Urinary bladder (tissue), 4 donors: Measurements from ENCODE around the gene LAMB2. TPM values are rescaled to one million over a fixed set of nuclear protein-coding genes. Genes with fewer than 3 reads are reported as not detected.

Experiments
- DNase-seq: peaks from one replicate; pipeline ENCODE4 v3.0.0-alpha.2; 2015; ENCODE audit errors: extremely low spot score
- H3K27ac ChIP-seq: one replicate; pipeline ENCODE4 v1.5.1; 2013; ENCODE audit warnings: low read depth, mild to moderate bottlenecking, moderate library complexity
- H3K36me3 ChIP-seq: one replicate; pipeline ENCODE4 v1.6.1; 2013; ENCODE audit warnings: mild to moderate bottlenecking, moderate library complexity; ENCODE audit not compliant: insufficient read depth
- H3K4me1 ChIP-seq: one replicate; pipeline ENCODE4 v1.6.1; 2013; ENCODE audit warnings: mild to moderate bottlenecking, moderate library complexity; ENCODE audit not compliant: insufficient read depth
- H3K4me3 ChIP-seq: one replicate; pipeline ENCODE4 v1.5.1; 2013; ENCODE audit warnings: low read depth, low read length
- WGBS: extraction: QIAGEN DNeasy Blood & Tissue Kit; methylation state at CpG from one replicate; pipeline ENCODE4 v1.1.7; 2013; 5-methylcytosine and 5-hydroxymethylcytosine counted together
- polyA plus RNA-seq: library from polyadenylated mRNA; stranded (reverse); fragments of 200-250 nt; gene quantifications from one replicate; pipeline ENCODE4 v1.2.3, GENCODE V29; 2013
- total RNA-seq: library from RNA; depleted of rRNA; stranded (reverse); fragments of >200 nt; gene quantifications from one replicate; pipeline ENCODE4 v1.2.3, GENCODE V29; 2014
- donor health status: healthy with polysubstance abuse.
- donor health status: healthy.

LAMB2 gene
- total RNA-seq: 429 TPM
- 366 TPM for polyA plus RNA-seq

GRCh38 chr3:49132437-49133225, at the start of gene LAMB2:
Gene LAMB2 (minus strand): TSS chr3:49133050. CDS start chr3:49132867, 183 bp downstream.
- peak; percentile 45 for DNase-seq
- H3K27ac ChIP-seq: peak within 1 kb of the TSS; percentile 86
- H3K4me3 ChIP-seq: peak within 1 kb of the TSS; percentile 52
- H3K36me3 ChIP-seq: no peaks in the 10 kb centered on the region
- no peaks in the 10 kb centered on the region for H3K4me1 ChIP-seq
- WGBS: 5% methylated on average over 28 of the region's 28 CpGs

DNA sequence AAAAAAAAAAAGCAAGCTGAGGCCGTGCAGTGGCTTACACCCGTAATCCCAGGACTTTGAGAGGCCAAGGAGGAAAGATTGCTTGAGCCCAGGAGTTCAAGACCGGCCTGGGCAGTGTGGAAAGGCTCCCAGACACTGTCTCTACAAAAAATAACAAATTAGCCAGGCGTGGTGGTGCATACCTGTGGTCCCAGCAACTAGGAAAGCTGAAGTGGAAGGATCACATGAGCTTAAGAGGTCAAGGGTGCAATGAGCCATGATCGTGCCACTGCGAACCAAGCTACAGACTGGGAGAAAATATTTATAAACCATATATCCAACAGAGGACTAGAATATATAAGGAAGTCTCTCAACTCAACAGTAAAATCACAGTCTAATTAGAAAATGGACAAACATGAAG, 48.5 kb upstream of the LAMB2 start:
- no peaks in the 10 kb centered on the region for H3K4me1 ChIP-seq
- H3K36me3 ChIP-seq: no peaks in the 10 kb centered on the region
- 63% methylated on average over 6 of the region's 6 CpGs for WGBS
- H3K27ac ChIP-seq: no peak overlapping the region
- DNase-seq: no peak
- no peak overlapping the region for H3K4me3 ChIP-seq

- no peak overlapping the region for H3K4me3 ChIP-seq
- H3K27ac ChIP-seq: no peak overlapping the region
- no peaks in the 10 kb centered on the region for H3K36me3 ChIP-seq
- no peaks in the 10 kb centered on the region for H3K4me1 ChIP-seq
- DNase-seq: no peak
Observed at GRCh38 chr3:49180116-49180515, 47.3 kb upstream of the LAMB2 start.

- H3K27ac ChIP-seq: no peak overlapping the region
- 90% methylated on average over 2 of the region's 2 CpGs for WGBS
Observed at GRCh38 chr3:49177073-49177472, 44.2 kb upstream of the LAMB2 start.

GRCh38 chr3:49175530-49175929, 42.7 kb upstream of the LAMB2 start:
- WGBS: 76% methylated on average over 8 of the region's 8 CpGs
- H3K27ac ChIP-seq: no peak overlapping the region
- no peak for DNase-seq
- no peak overlapping the region for H3K4me3 ChIP-seq
- no peaks in the 10 kb centered on the region for H3K36me3 ChIP-seq
- no peaks in the 10 kb centered on the region for H3K4me1 ChIP-seq

More at GRCh38 chr3:49177073-49177472, 44.2 kb upstream of the LAMB2 start:
- H3K36me3 ChIP-seq: no peaks in the 10 kb centered on the region
- no peak for DNase-seq
- H3K4me3 ChIP-seq: no peak overlapping the region
- no peaks in the 10 kb centered on the region for H3K4me1 ChIP-seq

GRCh38 chr3:49174397-49174985, 41.6 kb upstream of the LAMB2 start:
- DNase-seq: no peak
- Histone ChIP-seq H3K36me3 (no peaks in the 10 kb centered on the region), H3K27ac (no peak overlapping the region), H3K4me1 (no peaks in the 10 kb centered on the region), H3K4me3 (no peak overlapping the region)
- WGBS: 86% methylated on average over 9 of the region's 9 CpGs

- DNase-seq: peak; percentile 28
- no peaks in the 10 kb centered on the region for H3K4me1 ChIP-seq
- WGBS: 18% methylated on average over 4 of the region's 4 CpGs
Observed at GRCh38 chr3:49173792-49174170, 40.9 kb upstream of the LAMB2 start.

GRCh38 chr3:49173116-49173791, 40.4 kb upstream of the LAMB2 start:
- DNase-seq: peak; percentile 69
- Histone ChIP-seq H3K36me3 (no peaks in the 10 kb centered on the region), H3K4me3 (no peak overlapping the region), H3K4me1 (no peaks in the 10 kb centered on the region), H3K27ac (no peak overlapping the region)
- 6% methylated on average over 3 of the region's 3 CpGs for WGBS

More at GRCh38 chr3:49173792-49174170, 40.9 kb upstream of the LAMB2 start:
- H3K36me3 ChIP-seq: no peaks in the 10 kb centered on the region
- H3K4me3 ChIP-seq: no peak overlapping the region
- H3K27ac ChIP-seq: no peak overlapping the region

DNA sequence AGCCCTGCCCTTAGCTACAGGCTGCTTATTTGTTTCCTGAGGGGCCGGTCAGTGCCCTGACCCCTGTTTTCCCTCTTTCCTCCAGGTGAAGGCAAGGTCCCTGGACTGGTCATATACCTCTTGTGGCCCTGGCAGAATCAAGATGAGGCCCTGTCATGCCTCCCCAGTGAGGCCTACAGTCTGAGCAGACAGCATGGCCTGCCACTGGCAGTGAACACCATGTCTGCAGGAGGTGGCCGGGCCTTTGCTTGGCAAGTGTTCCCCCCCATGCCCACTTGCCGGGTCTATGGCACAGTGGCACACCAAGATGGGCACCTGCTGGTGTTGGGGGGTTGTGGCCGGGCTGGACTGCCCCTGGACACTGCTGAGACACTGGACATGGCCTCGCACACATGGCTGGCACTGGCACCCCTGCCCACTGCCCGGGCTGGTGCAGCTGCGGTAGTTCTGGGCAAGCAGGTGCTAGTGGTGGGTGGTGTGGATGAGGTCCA, 39.7 kb upstream of the LAMB2 start:
- H3K4me3 ChIP-seq: peak overlapping the region; percentile 66
- no peak for DNase-seq
- peak overlapping the region; percentile 28 for H3K27ac ChIP-seq
- no peaks in the 10 kb centered on the region for H3K4me1 ChIP-seq
- WGBS: 31% methylated on average over 7 of the region's 7 CpGs
- no peaks in the 10 kb centered on the region for H3K36me3 ChIP-seq

DNA sequence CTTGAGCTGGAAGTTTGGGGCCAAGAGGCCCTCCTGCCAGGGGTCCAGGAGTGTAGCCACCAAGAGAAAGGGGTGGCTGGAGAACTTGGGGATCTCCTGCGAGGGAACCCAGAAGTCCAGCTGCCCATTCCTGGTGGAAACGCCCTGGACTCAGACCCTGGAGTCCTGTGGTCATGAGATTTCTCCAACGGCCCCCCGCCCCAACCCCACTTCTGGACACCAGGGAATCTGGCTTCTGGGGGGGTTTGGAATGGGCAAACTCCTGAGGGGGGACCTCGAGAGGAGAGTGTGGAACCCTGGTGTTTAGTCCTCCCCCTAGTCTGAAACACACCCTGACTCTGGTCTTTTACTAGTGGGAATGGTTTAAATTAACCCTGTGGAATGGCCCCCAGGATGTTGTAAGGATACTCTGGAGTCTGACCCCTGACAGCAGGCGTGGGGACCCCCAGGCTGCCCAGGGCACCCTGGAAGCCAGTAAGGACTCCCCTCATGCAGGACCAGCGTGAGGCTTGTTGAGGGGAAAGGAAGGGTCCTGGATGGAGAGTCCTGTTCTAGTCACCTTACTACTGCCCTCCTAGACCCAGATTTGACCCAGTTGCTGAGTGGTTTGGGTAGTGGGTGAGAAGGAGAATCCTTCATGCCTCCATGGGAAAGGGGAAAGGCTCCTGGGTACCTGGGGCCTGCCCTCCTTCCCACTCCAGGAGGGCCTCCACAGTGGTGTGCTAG, 39.1 kb upstream of the LAMB2 start:
- DNase-seq: no peak
- 9% methylated on average over 7 of the region's 7 CpGs for WGBS
- no peaks in the 10 kb centered on the region for H3K4me1 ChIP-seq

GRCh38 chr3:49171119-49171774, 38.4 kb upstream of the LAMB2 start, which contains the start of gene KLHDC8B:
Gene KLHDC8B (plus strand): TSS chr3:49171598. CDS start chr3:49172770, 1,172 bp downstream.
- Histone ChIP-seq H3K4me1 (no peaks in the 10 kb centered on the region), H3K4me3 (peak within 1 kb of the TSS; percentile 66)
- under 1% methylated on average over 57 of the region's 57 CpGs for WGBS

More for the DNA sequence above, 39.1 kb upstream of the LAMB2 start:
- no peaks in the 10 kb centered on the region for H3K36me3 ChIP-seq
- peak overlapping the region; percentile 77 for H3K27ac ChIP-seq
- H3K4me3 ChIP-seq: peak overlapping the region; percentile 66

GRCh38 chr3:49170744-49171118, 37.9 kb upstream of the LAMB2 start:
- no peak for DNase-seq
- Histone ChIP-seq H3K27ac (no peak overlapping the region), H3K4me1 (no peaks in the 10 kb centered on the region), H3K36me3 (no peaks in the 10 kb centered on the region), H3K4me3 (peak overlapping the region; percentile 66)
- WGBS: 13% methylated on average over 1 of the region's 1 CpG

More at GRCh38 chr3:49171119-49171774, 38.4 kb upstream of the LAMB2 start, which contains the start of gene KLHDC8B:
- peak within 1 kb of the TSS; percentile 77 for H3K27ac ChIP-seq
- H3K36me3 ChIP-seq: no peaks in the 10 kb centered on the region
- peak; percentile 75 for DNase-seq
